IgD-negative memory B cell (primary cell): ENCODE results near the gene IFI27L2. TPM values are rescaled to one million over a fixed set of nuclear protein-coding genes. Genes with fewer than 3 reads are reported as not detected.

Source experiments
- H3K27ac Mint-ChIP-seq, 3 donors: one replicate each; pipeline ENCODE4 v1.8.0; 2020 to 2022; ENCODE audit warnings: mild to moderate bottlenecking in 3 of 3, mixed read lengths in 3 of 3, moderate library complexity in 1 of 3
- H3K27me3 Mint-ChIP-seq: one replicate; pipeline ENCODE4 v1.8.0; 2021; ENCODE audit warnings: mixed read lengths
- H3K36me3 Mint-ChIP-seq: one replicate; pipeline ENCODE4 v1.8.0; 2020; ENCODE audit warnings: mild to moderate bottlenecking, mixed read lengths
- H3K4me1 Mint-ChIP-seq, 3 donors: one replicate each; pipeline ENCODE4 v1.8.0; 2020 to 2022; ENCODE audit warnings: mixed read lengths in 3 of 3, mild to moderate bottlenecking in 1 of 3
- H3K4me3 Mint-ChIP-seq, 4 donors: one replicate each; pipeline ENCODE4 v1.8.0; 2020 to 2022; ENCODE audit warnings: mild to moderate bottlenecking in 4 of 4, mixed read lengths in 4 of 4, moderate library complexity in 3 of 4
- H3K9me3 Mint-ChIP-seq, 3 donors: one replicate each; pipeline ENCODE4 v1.8.0; 2020 to 2021; ENCODE audit warnings: mixed read lengths in 3 of 3, mild to moderate bottlenecking in 1 of 3
- polyA plus RNA-seq: library from polyadenylated mRNA; unstranded; fragments of 300-500 nt; fragmentation: Illumina TruSeq; gene quantifications from one replicate; pipeline ENCODE4 v1.2.3, GENCODE V29; 2021

The IFI27L2 gene
- polyA plus RNA-seq, 1 donor from 2014 or later, result 108 TPM

- Mint-ChIP-seq H3K9me3 (peaks cover 0 to 2% (median 0%) of the 10 kb centered on the region in 3 donors), H3K27me3 (no peaks in the 10 kb centered on the region), H3K4me1 (peaks cover 31 to 36% (median 31%) of the 10 kb centered on the region in 3 donors), H3K27ac (peak overlapping the region; percentile 88 to 100 (median 98)), H3K4me3 (peak overlapping the region; percentile 98 to 99 (median 99)), H3K36me3 (peaks cover 12% of the 10 kb centered on the region)
Observed at GRCh38 chr14:94081386-94081820, 48.0 kb downstream of the IFI27L2 start.

DNA sequence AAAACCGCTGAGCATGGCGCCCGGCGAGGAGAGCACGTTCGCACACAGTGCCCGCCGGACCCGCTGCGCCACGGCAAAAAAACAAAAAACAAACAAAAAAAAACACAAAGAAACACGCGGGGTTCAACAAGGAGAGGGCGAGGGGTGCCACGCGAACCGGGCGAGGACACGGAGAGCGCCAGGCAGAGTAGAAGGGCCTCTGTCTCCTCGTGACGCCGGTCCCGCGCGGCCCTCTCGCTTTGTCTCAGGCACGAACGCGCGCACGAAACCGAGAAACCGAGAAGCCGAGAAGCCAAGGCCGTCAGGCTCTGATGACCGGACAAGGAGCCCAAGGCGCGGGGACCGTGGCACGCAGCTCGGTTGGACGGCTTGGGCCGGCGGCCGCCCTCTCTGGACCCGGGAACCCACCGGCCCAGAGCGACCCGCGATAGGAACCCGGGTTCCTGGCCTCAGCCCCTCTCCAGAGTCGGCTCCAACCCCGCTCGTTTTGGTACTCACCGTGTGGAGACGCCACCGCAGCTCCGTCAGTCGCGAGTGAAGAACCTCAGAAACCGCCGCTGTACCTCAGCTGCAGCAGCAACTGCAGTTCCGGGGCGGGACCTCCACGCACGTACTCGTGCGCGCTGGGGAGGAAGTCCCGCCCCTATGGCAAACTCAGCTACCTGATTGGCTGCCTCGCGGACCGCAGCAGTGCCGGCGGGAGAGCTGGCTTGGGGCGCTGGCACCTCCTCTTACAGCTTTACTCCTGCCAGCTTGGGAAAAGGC, 48.6 kb downstream of the IFI27L2 start, which contains the start of the genes DDX24 and IFI27L1:
Gene DDX24, minus strand, starts transcription at position 582 of the 765 bp plus-strand sequence. CDS start 1,460 bp downstream, outside the sequence.
Gene IFI27L1, plus strand, starts transcription at position 690 of the 765 bp plus-strand sequence. CDS start 15,628 bp downstream, outside the sequence.
- peaks cover 31 to 36% (median 31%) of the 10 kb centered on the region in 3 donors for H3K4me1 Mint-ChIP-seq
- H3K27me3 Mint-ChIP-seq, result no peaks in the 10 kb centered on the region
- peak within 1 kb of the TSS; percentile 98 to 99 (median 99) for H3K4me3 Mint-ChIP-seq
- H3K27ac Mint-ChIP-seq, result peak within 1 kb of the TSS; percentile 88 to 100 (median 98)
- H3K36me3 Mint-ChIP-seq, result peaks cover 15% of the 10 kb centered on the region
- no peaks in the 10 kb centered on the region for H3K9me3 Mint-ChIP-seq

- Mint-ChIP-seq H3K27ac (peak overlapping the region; percentile 88 to 100 (median 98)), H3K9me3 (peaks cover 0 to 5% (median 3%) of the 10 kb centered on the region in 3 donors), H3K4me1 (peaks cover 37 to 42% (median 39%) of the 10 kb centered on the region in 3 donors), H3K27me3 (no peaks in the 10 kb centered on the region), H3K4me3 (peak overlapping the region; percentile 98 to 99 (median 99)), H3K36me3 (peaks cover 21% of the 10 kb centered on the region)
Observed at GRCh38 chr14:94079891-94080620, 49.3 kb downstream of the IFI27L2 start.

- Mint-ChIP-seq H3K4me3 (peak overlapping the region; percentile 98 to 99 (median 99)), H3K4me1 (peaks cover 41 to 48% (median 45%) of the 10 kb centered on the region in 3 donors), H3K36me3 (peaks cover 29% of the 10 kb centered on the region), H3K27me3 (no peaks in the 10 kb centered on the region), H3K27ac (peak overlapping the region in 1 of 3 donors; percentile 66), H3K9me3 (peaks cover 3 to 13% (median 8%) of the 10 kb centered on the region in 3 donors)
Observed at GRCh38 chr14:94077823-94078222, 51.6 kb downstream of the IFI27L2 start.

Other genes with a start within 250 kb of the IFI27L2 start
- not detected for gene FAM181A, start 202.3 kb downstream of the IFI27L2 start, polyA plus RNA-seq
- 3.8 TPM for gene ASB2, start 153.0 kb downstream of the IFI27L2 start, polyA plus RNA-seq
- gene CCDC197, start 132.3 kb downstream of the IFI27L2 start, polyA plus RNA-seq, result not detected
- 0.19 TPM for gene OTUB2, start 103.3 kb downstream of the IFI27L2 start, polyA plus RNA-seq
- gene DDX24, start 48.4 kb downstream of the IFI27L2 start, polyA plus RNA-seq, result 207 TPM
- gene IFI27L1, start 48.3 kb downstream of the IFI27L2 start, polyA plus RNA-seq, result 9.1 TPM
- gene IFI27, start 18.9 kb downstream of the IFI27L2 start, polyA plus RNA-seq, result not detected
- gene PPP4R4, start 44.7 kb upstream of the IFI27L2 start, polyA plus RNA-seq, result 0.48 TPM
- gene SERPINA10, start 163.7 kb upstream of the IFI27L2 start, polyA plus RNA-seq, result not detected
- gene SERPINA6, start 193.7 kb upstream of the IFI27L2 start, polyA plus RNA-seq, result not detected
- not detected for gene SERPINA2, start 237.1 kb upstream of the IFI27L2 start, polyA plus RNA-seq